Choroid plexus epithelial cell (primary cell): ENCODE measurements around the gene ESR2.

Source experiments
- DNase-seq: peaks from one replicate; pipeline ENCODE4 v3.0.0-alpha.2; 2010; ENCODE audit warnings: low read depth
- H3K4me3 ChIP-seq: 2 replicates; pipeline ENCODE4 v1.5.1; 2011; ENCODE audit warnings: low read depth, mild to moderate bottlenecking, control low read depth, low read length, moderate library complexity
- CTCF ChIP-seq: conservative IDR thresholded peaks from 2 replicates; pipeline ENCODE4 v1.5.1; 2011; ENCODE audit warnings: low read depth, mild to moderate bottlenecking, control low read depth, inconsistent platforms, low read length, moderate library complexity

Gene ESR2

GRCh38 chr14:64114796-64115195, 179.4 kb downstream of the ESR2 start:
- no peak overlapping the region for H3K4me3 ChIP-seq
- DNase-seq, result no peak
- no peak for TF ChIP-seq CTCF

GRCh38 chr14:64114166-64114565, 180.0 kb downstream of the ESR2 start:
- H3K4me3 ChIP-seq, result no peak overlapping the region
- peak; percentile 33 for DNase-seq
- no peak for TF ChIP-seq CTCF

GRCh38 chr14:64112867-64113678, 181.1 kb downstream of the ESR2 start:
- no peak for TF ChIP-seq CTCF
- peak; percentile 46 for DNase-seq
- H3K4me3 ChIP-seq, result no peak overlapping the region

- no peak for TF ChIP-seq CTCF
- peak; percentile 13 for DNase-seq
- H3K4me3 ChIP-seq, result no peak overlapping the region
These were observed 183.4 kb downstream of the ESR2 start for GRCh38 chr14:64110802-64111201.

GRCh38 chr14:64109819-64110554, 184.2 kb downstream of the ESR2 start:
- no peak for TF ChIP-seq CTCF
- peak; percentile 44 for DNase-seq
- H3K4me3 ChIP-seq, result no peak overlapping the region

GRCh38 chr14:64107438-64107837, 186.7 kb downstream of the ESR2 start:
- no peak for DNase-seq
- TF ChIP-seq CTCF, result no peak
- H3K4me3 ChIP-seq, result no peak overlapping the region
